Measurements from ENCODE around the gene BAIAP2.

Gene BAIAP2

DNA sequence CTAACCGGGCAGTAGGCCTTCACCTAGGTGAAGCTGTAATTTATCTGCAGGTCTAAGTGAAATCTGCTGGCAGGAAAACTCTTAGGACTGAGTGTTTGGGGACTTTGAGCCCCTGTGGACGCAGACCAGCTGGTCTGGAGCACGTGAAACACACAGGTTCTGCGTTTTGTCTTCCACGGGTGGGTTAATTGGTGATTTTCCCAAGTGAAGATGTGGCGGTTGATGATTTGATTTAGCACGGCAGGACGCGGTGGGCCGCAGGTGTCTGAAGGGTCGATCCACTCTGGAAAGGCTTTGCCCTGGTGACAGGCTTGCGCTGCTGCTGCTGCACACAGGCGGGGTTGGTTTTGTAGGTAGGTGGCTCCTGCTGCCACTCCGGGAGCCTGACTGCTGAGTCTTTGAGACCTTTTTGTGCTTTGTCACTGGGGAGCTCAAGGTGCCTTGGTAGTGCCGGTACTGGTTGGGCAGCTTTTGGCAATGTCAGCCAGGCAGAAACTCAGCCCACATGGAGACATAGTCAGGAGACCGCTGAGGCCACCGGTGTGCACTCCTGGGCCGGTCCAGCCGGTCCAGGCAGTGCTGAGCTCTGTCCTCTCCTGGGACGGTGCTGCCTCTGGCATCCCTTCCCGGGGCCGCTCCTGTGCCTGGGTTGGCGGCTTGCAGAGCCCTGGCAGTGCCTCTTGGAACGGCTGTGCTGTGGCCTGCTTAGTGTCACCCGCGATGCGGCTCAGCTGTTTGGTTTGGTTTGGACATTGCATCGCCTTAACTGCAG lies 2.3 kb downstream of the BAIAP2 start:
- TF ChIP-seq, protein P1, sequence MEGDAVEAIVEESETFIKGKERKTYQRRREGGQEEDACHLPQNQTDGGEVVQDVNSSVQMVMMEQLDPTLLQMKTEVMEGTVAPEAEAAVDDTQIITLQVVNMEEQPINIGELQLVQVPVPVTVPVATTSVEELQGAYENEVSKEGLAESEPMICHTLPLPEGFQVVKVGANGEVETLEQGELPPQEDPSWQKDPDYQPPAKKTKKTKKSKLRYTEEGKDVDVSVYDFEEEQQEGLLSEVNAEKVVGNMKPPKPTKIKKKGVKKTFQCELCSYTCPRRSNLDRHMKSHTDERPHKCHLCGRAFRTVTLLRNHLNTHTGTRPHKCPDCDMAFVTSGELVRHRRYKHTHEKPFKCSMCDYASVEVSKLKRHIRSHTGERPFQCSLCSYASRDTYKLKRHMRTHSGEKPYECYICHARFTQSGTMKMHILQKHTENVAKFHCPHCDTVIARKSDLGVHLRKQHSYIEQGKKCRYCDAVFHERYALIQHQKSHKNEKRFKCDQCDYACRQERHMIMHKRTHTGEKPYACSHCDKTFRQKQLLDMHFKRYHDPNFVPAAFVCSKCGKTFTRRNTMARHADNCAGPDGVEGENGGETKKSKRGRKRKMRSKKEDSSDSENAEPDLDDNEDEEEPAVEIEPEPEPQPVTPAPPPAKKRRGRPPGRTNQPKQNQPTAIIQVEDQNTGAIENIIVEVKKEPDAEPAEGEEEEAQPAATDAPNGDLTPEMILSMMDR (IDR thresholded peaks at IDR 0.05) = no peak
- TF ChIP-seq ZFX (IDR thresholded peaks at IDR 0.05; ENCODE audit: borderline replicate concordance) = no peak
- H3K27ac ChIP-seq = peak overlapping the region; percentile 69

DNA sequence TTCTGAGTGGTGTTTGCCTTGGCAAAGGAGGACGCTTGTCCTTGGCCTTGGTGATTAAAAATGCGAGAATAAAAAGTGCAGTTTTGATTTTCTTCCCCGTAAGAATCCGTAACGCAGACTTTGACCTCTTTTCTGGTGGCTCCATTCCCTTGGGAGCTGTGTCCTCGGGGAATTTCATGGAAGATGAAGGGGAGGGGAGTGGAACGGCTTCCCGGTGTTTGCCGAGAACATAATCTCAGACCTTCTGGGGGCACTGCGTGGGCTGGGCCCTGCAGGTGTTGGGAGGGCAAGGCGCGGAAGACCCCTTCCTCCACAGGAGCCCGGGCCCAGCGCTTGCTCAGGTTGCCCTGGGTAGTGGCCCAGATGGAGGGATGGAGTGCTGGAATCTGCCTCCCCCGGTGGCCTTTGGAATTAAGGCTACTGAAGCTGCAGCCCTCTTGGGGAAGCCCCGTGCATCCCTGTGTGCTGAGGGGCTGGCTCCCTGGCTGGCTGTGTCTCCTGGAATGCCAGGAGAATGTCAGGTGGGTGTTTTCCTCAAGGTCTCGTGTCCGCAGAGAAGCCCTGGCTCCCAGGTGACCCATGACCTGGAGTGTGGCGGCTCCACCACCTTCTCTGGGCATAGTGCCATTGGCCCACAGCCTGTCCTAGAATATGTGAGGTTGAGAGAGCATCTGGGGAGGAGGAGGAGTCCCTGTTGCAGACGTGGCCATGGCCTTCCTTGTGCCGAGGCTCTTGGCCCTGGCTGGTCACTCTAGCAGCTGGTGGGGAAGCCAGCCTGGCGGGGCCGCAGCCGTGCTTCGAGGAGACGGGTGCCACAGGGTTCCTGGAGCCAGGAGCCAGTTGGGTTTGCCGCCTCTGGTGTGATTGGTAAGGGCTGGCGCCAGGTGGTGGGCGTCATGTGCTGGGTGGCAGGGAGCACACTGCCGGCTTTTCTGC lies 3.1 kb downstream of the BAIAP2 start:
- H3K27ac ChIP-seq = peak overlapping the region; percentile 69
- TF ChIP-seq, protein P1 (IDR thresholded peaks at IDR 0.05) = no peak
- no peak for TF ChIP-seq ZFX (IDR thresholded peaks at IDR 0.05; ENCODE audit: borderline replicate concordance)

DNA sequence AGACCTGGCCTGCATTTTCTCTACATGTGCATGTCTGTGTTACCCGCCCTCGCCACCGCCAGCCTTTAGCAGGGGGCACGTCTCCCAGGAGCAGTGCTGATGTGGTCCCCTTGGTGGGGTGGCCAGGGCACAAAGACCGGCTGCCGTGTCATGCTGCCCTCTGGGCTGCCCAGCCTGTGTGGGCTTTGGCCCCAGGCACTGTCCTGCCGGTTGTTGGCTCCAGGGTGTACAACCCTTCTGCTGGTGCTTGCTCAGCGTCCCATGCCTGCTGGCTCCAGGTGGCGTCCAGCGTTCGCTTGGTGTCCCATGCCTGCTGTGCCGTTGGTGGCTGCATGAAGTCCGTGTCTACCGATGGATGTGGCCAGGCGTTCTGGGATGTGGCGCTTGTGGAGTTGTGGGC lies 4.1 kb downstream of the BAIAP2 start:
- H3K27ac ChIP-seq = no peak overlapping the region
- TF ChIP-seq, protein P1 (IDR thresholded peaks at IDR 0.05) = no peak
- TF ChIP-seq ZFX (IDR thresholded peaks at IDR 0.05; ENCODE audit: borderline replicate concordance) = no peak

DNA sequence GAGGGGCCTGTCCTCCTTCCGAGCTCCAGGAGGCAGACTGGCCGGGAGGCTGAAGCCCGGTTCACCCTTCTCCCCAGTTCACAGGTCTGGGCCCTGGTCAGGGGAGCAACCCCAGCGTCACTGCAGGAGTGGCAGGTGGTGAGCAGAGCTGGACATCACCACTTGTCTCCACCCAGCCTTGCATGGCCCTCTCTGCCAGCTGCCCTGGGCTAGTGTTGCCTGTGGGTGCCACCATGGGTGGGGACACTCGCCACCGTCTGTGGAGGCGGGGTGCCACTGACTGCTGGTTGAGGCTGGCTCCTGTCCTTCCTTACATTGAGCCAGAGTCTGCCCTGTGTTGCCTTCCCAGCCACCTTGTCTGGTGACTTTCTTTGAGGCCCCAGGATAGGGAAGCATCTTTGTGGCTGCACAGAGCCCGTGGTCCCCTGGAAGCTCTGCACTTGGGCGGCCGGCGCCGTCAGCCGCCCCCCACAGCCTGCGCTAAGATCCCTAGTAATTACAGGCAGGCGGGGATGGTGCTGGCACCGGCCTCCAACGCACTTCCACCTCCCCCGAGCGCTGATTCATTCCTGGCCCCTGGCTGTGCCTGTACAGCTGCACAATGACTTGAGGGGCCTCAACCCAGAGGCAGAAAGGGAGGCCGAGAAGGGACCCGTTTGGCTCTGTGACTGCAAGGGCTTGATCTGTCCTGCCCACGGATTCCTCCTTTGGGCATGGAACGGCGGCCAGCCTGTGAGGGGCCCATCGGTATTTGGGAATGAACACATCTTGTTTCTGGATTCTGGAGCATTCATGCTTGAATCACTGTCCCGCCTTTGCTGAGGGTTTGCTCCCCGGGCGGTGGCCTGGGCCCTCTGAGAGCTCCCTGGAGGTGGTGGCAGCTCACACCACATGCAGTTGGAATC lies 5.2 kb downstream of the BAIAP2 start:
- no peak overlapping the region for H3K27ac ChIP-seq
- TF ChIP-seq ZFX (IDR thresholded peaks at IDR 0.05; ENCODE audit: borderline replicate concordance) = no peak
- TF ChIP-seq, protein P1 (IDR thresholded peaks at IDR 0.05) = no peak

DNA sequence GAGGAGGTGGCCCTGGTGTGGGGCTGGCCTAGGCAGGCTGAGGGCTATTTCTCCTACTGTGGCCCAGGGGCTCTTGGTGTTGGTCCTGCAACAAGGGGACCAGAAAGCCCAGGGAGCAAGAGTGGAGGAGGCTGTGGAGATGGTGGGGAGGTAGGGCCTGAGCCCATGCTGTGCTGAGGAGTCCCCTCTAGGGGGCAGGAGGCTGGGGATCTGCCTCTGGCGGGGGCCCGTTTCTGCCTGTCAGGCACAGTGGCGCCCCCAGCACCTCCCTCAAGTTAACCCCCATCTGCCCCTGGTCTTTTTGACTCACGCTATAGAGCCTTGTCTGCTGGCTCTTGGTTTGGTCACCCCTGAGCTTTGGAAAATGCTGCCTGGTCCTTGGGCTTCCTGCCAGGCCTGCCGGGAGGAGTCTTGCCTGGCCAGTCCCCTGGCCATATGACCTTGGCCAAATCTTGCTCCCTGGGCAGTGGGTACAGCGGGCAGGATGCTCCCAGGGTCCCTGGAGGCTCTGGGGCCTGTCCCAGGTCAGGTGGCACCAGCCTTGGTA lies 5.9 kb downstream of the BAIAP2 start:
- TF ChIP-seq, protein P1 (IDR thresholded peaks at IDR 0.05) = peak; percentile 36
- TF ChIP-seq ZFX (IDR thresholded peaks at IDR 0.05; ENCODE audit: borderline replicate concordance) = no peak
- no peak overlapping the region for H3K27ac ChIP-seq

DNA sequence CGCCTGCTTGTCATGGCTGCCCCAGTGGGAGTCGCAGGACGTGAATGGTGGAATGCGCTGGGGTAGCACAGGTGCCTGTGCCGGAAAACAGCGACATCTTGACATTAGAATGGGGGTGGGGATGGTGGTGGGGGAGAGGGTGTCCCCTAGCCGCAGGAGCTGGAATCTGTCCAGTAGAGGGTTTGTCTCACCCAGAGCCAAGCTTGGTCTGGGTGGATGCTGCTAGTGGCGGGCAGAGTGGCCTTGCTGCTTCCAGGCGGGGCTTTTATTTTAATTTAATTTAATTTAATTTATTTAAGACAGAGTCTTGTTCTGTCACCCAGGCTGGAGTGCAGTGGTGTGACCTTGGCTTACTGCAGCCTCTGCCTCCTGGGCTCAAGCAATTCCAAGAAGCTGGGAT lies 7.7 kb downstream of the BAIAP2 start:
- no peak overlapping the region for H3K27ac ChIP-seq
- no peak for TF ChIP-seq ZFX (IDR thresholded peaks at IDR 0.05; ENCODE audit: borderline replicate concordance)
- TF ChIP-seq, protein P1 (IDR thresholded peaks at IDR 0.05) = no peak
